ENCODE data around the gene ALKBH4. TPM values are rescaled to one million over a fixed set of nuclear protein-coding genes. Genes with fewer than 3 reads are reported as not detected.
"Not testable (repeated sequence)": the region's sequence is repeated elsewhere in the genome, so short reads cannot be mapped to it uniquely, and the experiment has no call there.

Gene ALKBH4
- total RNA-seq, 1 donor from 2014 or later: 19.3 TPM

DNA sequence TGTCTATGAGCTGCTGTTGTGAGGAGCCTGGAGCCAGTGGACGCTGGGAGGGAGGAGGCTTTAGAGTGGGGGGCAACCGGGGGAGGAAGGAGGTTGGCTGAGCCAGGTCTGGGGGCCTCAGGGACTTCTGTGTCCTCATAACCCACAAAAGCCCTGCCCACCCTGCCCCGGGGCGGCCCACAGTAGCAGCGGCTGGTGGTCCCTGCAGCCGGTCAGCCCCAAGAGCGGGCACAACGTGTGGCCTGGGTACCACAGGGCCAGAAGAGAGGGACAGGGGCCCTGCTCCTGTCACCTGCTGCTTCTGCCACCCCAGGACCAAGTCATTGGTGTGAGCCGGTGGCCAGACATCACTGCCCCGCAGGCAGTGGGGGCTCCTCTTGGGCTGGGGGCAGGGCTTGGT lies 17.3 kb upstream of the ALKBH4 start:
- not testable (repeated sequence) for H3K4me3 ChIP-seq (ENCODE audit: low read depth, low read length); DNase-seq (ENCODE audit: low read depth)

DNA sequence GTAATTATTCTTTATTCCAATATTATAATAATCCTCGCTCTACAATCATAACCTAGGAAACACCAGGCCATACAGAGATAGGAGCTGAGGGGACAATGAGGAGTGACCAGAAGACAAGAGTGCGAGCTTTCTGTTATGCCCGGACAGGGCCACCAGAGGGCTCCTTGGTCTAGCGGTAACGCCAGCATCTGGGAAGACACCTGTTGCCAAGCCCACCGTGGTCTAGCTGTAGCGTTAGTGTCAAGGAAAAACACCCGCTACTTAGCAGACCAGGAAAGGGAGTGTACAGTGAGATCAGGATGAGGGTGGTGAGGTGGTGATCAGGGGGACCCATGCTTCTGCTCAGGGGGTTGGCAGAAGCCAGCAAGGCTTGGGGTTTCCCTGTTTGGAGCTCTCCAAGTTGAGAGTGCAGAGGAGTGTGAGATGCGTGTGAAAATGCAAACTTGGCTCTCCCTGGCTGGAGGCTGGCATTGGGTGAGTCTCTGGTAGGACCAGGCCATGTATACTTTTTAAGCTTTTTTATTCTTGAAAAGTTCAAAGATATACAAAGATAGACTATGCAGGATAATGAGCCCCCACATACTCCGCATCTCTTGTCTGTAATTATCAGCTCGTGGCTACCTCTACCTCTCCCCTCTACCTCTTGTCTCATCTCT lies 15.4 kb upstream of the ALKBH4 start:
- not testable (repeated sequence) for H3K4me3 ChIP-seq (ENCODE audit: low read depth, low read length); DNase-seq (ENCODE audit: low read depth)
- peak; percentile 47 for TF ChIP-seq CTCF (conservative IDR thresholded peaks at IDR 0.05; ENCODE audit: low read depth, low read length)

DNA sequence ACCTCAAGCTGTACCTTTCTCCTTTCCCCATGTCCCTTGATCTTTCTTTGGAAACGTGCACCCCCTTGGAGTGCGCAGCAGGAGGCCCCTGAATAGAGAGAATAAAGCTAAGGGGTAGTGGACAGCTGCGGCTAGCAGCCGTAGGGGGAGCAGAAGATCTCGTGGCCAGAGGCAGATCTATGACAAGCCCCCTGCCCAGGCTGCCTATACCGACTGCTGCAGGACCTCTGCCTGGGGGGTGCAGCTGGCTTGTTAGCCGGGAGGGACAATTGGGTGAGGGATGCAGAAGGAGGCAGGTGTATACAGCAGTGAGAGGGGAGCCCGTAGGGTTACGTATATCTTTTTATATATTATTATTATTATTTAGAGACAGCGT lies 14.5 kb upstream of the ALKBH4 start:
- not testable (repeated sequence) for H3K4me3 ChIP-seq (ENCODE audit: low read depth, low read length); DNase-seq (ENCODE audit: low read depth)

DNA sequence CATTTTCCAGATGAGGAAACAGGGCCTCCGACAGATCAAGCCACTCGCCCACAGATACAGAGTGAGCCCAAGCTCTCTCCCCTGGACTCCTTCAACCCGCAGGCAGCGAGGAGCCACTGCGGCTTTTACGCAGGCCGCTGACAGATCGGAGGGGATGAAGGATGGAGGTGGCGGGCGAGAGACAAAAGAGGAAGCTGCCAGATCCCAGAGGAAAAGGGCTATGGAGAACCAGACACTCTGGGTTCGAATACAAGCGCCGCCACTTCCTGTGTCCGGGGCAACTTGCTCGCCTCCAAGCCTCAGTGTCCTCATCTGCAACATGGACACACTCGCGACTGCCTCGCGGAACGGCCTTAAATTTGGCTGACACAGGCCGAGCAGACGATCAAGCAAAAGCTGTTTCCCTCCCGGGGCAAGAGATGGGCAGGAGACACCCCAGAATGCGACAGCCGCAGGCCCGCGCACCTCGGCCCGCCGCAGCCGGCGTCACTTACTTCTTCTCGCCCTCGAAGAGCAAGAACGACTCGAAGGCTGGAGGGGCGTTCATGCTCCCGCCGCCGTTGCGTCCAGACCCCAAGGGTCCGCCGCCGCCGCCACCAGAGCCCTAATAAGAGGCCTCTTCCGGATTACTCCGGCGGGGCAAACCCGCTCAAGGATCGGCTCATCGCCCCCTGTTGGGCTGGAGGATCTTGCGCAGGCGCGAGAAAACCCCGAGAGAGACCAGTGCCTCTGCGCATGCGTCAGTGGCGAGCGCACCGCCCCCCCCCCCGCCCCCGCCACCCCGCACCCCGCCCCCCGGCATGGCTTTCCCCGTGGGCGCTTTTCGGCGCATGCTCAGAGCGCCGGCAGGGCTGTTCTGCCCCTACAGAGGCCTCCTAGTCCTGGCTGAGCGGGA lies 13.9 kb upstream of the ALKBH4 start, which contains the start of gene POLR2J:
Gene POLR2J (minus strand): TSS at position 609 of the 895 bp plus-strand sequence. CDS start 62 bp downstream, at position 547.
- H3K4me3 ChIP-seq (ENCODE audit: low read depth, low read length): peak within 1 kb of the TSS; percentile 52
- DNase-seq (ENCODE audit: low read depth): peak; percentile 35
- TF ChIP-seq CTCF (conservative IDR thresholded peaks at IDR 0.05; ENCODE audit: low read depth, low read length): peak; percentile 40

GRCh38 chr7:102474736-102475435 lies 10.2 kb upstream of the ALKBH4 start:
- DNase-seq (ENCODE audit: low read depth); H3K4me3 ChIP-seq (ENCODE audit: low read depth, low read length): not testable (repeated sequence)

DNA sequence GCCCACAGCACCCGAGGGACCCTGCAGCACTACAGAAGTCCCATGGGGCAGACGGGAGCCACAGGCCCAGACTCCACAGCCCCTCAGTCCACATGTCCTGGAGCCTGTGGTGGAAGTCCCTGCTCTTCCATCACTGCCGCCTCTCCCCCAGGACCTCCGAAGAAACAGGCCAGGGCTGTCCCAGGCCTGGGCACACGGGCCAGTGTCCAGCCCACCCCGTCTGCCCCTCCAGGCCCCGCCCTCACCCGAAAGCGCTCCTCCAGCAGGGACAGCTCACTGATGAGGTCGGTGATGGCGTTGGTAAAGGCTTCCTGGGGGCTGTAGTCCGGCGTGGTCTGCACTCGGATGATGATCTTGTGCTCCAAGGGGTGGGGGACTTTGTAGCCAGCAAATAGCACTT lies 9.5 kb upstream of the ALKBH4 start:
- not testable (repeated sequence) for DNase-seq (ENCODE audit: low read depth); H3K4me3 ChIP-seq (ENCODE audit: low read depth, low read length)

- H3K4me3 ChIP-seq (ENCODE audit: low read depth, low read length): no peak overlapping the region
- TF ChIP-seq CTCF (conservative IDR thresholded peaks at IDR 0.05; ENCODE audit: low read depth, low read length): no peak
- no peak for DNase-seq (ENCODE audit: low read depth)
These were observed 8.8 kb upstream of the ALKBH4 start for GRCh38 chr7:102473271-102473991.

DNA sequence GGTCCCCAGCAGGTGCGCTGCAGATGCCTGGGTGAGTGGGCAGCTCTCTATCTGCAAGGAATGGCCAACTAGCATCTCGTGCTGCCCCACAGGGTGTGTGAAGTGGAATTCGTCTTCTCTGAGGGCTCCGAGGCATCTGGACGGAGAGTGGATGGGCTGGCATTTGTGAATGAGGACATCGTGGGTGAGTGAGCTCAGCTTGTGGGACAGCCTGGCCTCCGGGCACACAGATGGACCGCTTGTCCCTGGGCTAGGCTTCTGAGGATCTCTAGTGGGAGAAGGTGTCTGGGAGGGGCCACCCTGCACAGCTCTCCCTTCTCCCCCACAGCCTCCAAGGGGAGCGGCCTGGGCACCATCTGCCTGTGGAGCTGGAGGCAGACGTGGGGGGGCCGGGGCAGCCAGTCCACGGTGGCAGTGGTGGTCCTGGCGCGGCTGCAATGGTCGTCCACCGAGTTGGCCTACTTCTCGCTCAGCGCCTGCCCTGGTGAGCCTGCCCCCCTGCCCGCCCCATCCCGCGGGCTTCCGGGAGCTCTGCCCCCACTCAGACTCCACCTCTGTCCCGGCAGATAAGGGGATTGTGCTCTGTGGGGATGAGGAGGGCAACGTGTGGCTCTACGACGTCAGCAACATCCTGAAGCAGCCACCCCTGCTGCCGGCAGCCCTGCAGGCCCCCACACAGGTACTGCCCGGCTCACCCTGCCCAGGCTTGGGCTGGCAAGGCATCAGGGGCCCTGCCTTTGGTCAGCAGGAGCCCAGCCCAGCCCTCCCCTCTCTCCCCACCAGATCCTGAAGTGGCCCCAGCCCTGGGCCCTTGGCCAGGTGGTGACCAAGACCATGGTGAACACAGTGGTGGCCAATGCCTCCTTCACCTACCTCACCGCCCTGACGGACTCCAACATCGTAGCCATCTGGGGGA lies 7.7 kb upstream of the ALKBH4 start:
- TF ChIP-seq CTCF (conservative IDR thresholded peaks at IDR 0.05; ENCODE audit: low read depth, low read length): no peak
- no peak for DNase-seq (ENCODE audit: low read depth)

More for the DNA sequence above, 7.7 kb upstream of the ALKBH4 start:
- H3K4me3 ChIP-seq (ENCODE audit: low read depth, low read length): no peak overlapping the region

Measured in epithelial cell of proximal tubule (primary cell).